IMR-90 (cell line): ENCODE results near the gene FAM83E. TPM values are rescaled to one million over a fixed set of nuclear protein-coding genes. Genes with fewer than 3 reads are reported as not detected.

Experiments used
- polyA plus RNA-seq, 3 experiments: library from polyadenylated mRNA; depleted of rRNA; stranded (reverse); fragments of >200 nt; gene quantifications; 2 replicates each; pipeline ENCODE4 v1.2.3, GENCODE V29; 2012; ENCODE audit warnings: low replicate concordance in 1 of 3
- total RNA-seq: library from RNA; depleted of rRNA; stranded (reverse); fragments of >200 nt; gene quantifications from 2 replicates; pipeline ENCODE4 v1.2.3, GENCODE V29; 2012; rRNA removed

FAM83E gene
- total and polyA plus RNA-seq, 2 of the 4 experiments (the other 2 are of a cell fraction): 0.05 to 0.36 TPM

Other genes with a start within 250 kb of the FAM83E start
- 57.8 and 58.8 TPM in 2 replicates for gene KDELR1, start 223.5 kb downstream of the FAM83E start, total RNA-seq
- gene KDELR1, start 223.5 kb downstream of the FAM83E start, polyA plus RNA-seq (2012; rRNA removed): 171 and 180 TPM in 2 replicates
- under 0.01 TPM in 2 replicates for gene GRIN2D, start 221.4 kb downstream of the FAM83E start, total RNA-seq
- gene GRIN2D, start 221.4 kb downstream of the FAM83E start, polyA plus RNA-seq (2012; rRNA removed): 0.23 and 0.24 TPM in 2 replicates
- gene GRWD1, start 169.1 kb downstream of the FAM83E start, total RNA-seq: 22.0 and 32.5 TPM in 2 replicates
- 22.5 and 25.2 TPM in 2 replicates for gene GRWD1, start 169.1 kb downstream of the FAM83E start, polyA plus RNA-seq (2012; rRNA removed)
- under 0.01 and 0.18 TPM in 2 replicates for gene KCNJ14, start 159.5 kb downstream of the FAM83E start, total RNA-seq
- gene KCNJ14, start 159.5 kb downstream of the FAM83E start, polyA plus RNA-seq (2012; rRNA removed): 0.34 and 0.39 TPM in 2 replicates
- 35.8 and 38.3 TPM in 2 replicates for gene CYTH2, start 145.7 kb downstream of the FAM83E start, total RNA-seq
- 56.1 and 62.0 TPM in 2 replicates for gene CYTH2, start 145.7 kb downstream of the FAM83E start, polyA plus RNA-seq (2012; rRNA removed)
- gene LMTK3, start 103.2 kb downstream of the FAM83E start, total RNA-seq: 0.18 TPM in 1 of 2 replicates, not detected in the other
- gene LMTK3, start 103.2 kb downstream of the FAM83E start, polyA plus RNA-seq (2012; rRNA removed): 0.60 and 0.87 TPM in 2 replicates
- gene SULT2B1, start 62.9 kb downstream of the FAM83E start, total RNA-seq: not detected in 2 replicates
- 0.09 TPM in 1 of 2 replicates, not detected in the other for gene SULT2B1, start 62.9 kb downstream of the FAM83E start, polyA plus RNA-seq (2012; rRNA removed)
- not detected in 2 replicates for gene SPACA4, start 8.3 kb downstream of the FAM83E start, total RNA-seq
- not detected in 2 replicates for gene SPACA4, start 8.3 kb downstream of the FAM83E start, polyA plus RNA-seq (2012; rRNA removed)
- 1,909 and 2,552 TPM in 2 replicates for gene RPL18, start 4.1 kb upstream of the FAM83E start, total RNA-seq
- 1,897 and 2,254 TPM in 2 replicates for gene RPL18, start 4.1 kb upstream of the FAM83E start, polyA plus RNA-seq (2012; rRNA removed)
- 1.6 and 1.7 TPM in 2 replicates for gene SPHK2, start 4.4 kb upstream of the FAM83E start, total RNA-seq
- gene SPHK2, start 4.4 kb upstream of the FAM83E start, polyA plus RNA-seq (2012; rRNA removed): 9.9 and 11.9 TPM in 2 replicates
- 2.5 and 3.6 TPM in 2 replicates for gene DBP, start 22.3 kb upstream of the FAM83E start, total RNA-seq
- gene DBP, start 22.3 kb upstream of the FAM83E start, polyA plus RNA-seq (2012; rRNA removed): 3.0 and 3.6 TPM in 2 replicates
- gene CA11, start 31.1 kb upstream of the FAM83E start, total RNA-seq: 1.3 and 1.7 TPM in 2 replicates
- gene CA11, start 31.1 kb upstream of the FAM83E start, polyA plus RNA-seq (2012; rRNA removed): 2.7 and 2.9 TPM in 2 replicates
- not detected in 2 replicates for gene NTN5, start 57.9 kb upstream of the FAM83E start, total RNA-seq
- gene NTN5, start 57.9 kb upstream of the FAM83E start, polyA plus RNA-seq (2012; rRNA removed): 0.11 and 0.19 TPM in 2 replicates
- gene FUT2, start 80.9 kb upstream of the FAM83E start, total RNA-seq: not detected in 2 replicates
- not detected in 2 replicates for gene FUT2, start 80.9 kb upstream of the FAM83E start, polyA plus RNA-seq (2012; rRNA removed)
- gene MAMSTR, start 104.6 kb upstream of the FAM83E start, total RNA-seq: 0.18 and 0.28 TPM in 2 replicates
- 1.9 and 2.7 TPM in 2 replicates for gene MAMSTR, start 104.6 kb upstream of the FAM83E start, polyA plus RNA-seq (2012; rRNA removed)
- under 0.01 and 0.18 TPM in 2 replicates for gene RASIP1, start 125.5 kb upstream of the FAM83E start, total RNA-seq
- gene RASIP1, start 125.5 kb upstream of the FAM83E start, polyA plus RNA-seq (2012; rRNA removed): 0.51 and 0.67 TPM in 2 replicates
- not detected in 2 replicates for gene IZUMO1, start 131.8 kb upstream of the FAM83E start, total RNA-seq
- not detected in 2 replicates for gene IZUMO1, start 131.8 kb upstream of the FAM83E start, polyA plus RNA-seq (2012; rRNA removed)
- under 0.01 and 0.18 TPM in 2 replicates for gene FUT1, start 137.6 kb upstream of the FAM83E start, total RNA-seq
- gene FUT1, start 137.6 kb upstream of the FAM83E start, polyA plus RNA-seq (2012; rRNA removed): 0.03 and 0.09 TPM in 2 replicates
- not detected in 2 replicates for gene FGF21, start 140.4 kb upstream of the FAM83E start, total RNA-seq
- not detected in 2 replicates for gene FGF21, start 140.4 kb upstream of the FAM83E start, polyA plus RNA-seq (2012; rRNA removed)
- 20.1 and 21.7 TPM in 2 replicates for gene BCAT2, start 196.0 kb upstream of the FAM83E start, total RNA-seq
- 42.2 and 45.3 TPM in 2 replicates for gene BCAT2, start 196.0 kb upstream of the FAM83E start, polyA plus RNA-seq (2012; rRNA removed)
- gene HSD17B14, start 221.4 kb upstream of the FAM83E start, total RNA-seq: 0.54 and 0.56 TPM in 2 replicates
- gene HSD17B14, start 221.4 kb upstream of the FAM83E start, polyA plus RNA-seq (2012; rRNA removed): 4.5 and 5.6 TPM in 2 replicates